GM18867 (cell line): ENCODE data around the gene SCN8A.
"Not testable (repeated sequence)": the region's sequence is repeated elsewhere in the genome, so short reads cannot be mapped to it uniquely, and the experiment has no call there.

Experiments
- ATAC-seq: cut with Tn5 transposase; IDR thresholded peaks from one replicate; pipeline ENCODE4 v1.9.1; 2021; ENCODE audit warnings: mild to moderate bottlenecking, moderate library complexity; ENCODE audit not compliant: unreplicated experiment

SCN8A gene

GRCh38 chr12:51591016-51591901 lies at the start of gene SCN8A:
TSS of gene SCN8A (plus strand) at chr12:51591233. CDS start at chr12:51662818, 71,585 bp downstream.
- ATAC-seq, result no peak

GRCh38 chr12:51546097-51546496 lies 44.9 kb upstream of the SCN8A start:
- ATAC-seq, result no peak

GRCh38 chr12:51547606-51548005 lies 43.4 kb upstream of the SCN8A start:
- ATAC-seq, result no peak

- no peak for ATAC-seq
Measured at GRCh38 chr12:51548241-51548640, 42.8 kb upstream of the SCN8A start.

- ATAC-seq, result no peak
Measured at GRCh38 chr12:51549637-51550036, 41.4 kb upstream of the SCN8A start.

GRCh38 chr12:51568271-51569032 lies 22.6 kb upstream of the SCN8A start:
- ATAC-seq, result not testable (repeated sequence)

- no peak for ATAC-seq
Measured at GRCh38 chr12:51579321-51579850, 11.6 kb upstream of the SCN8A start.

GRCh38 chr12:51589060-51589459 lies 2.0 kb upstream of the SCN8A start:
- ATAC-seq, result no peak

GRCh38 chr12:51589557-51590176 lies 1.4 kb upstream of the SCN8A start:
- ATAC-seq, result no peak

- peak; percentile 85 for ATAC-seq
Measured at GRCh38 chr12:51590347-51591015, 552 bp upstream of the SCN8A start.

- no peak for ATAC-seq
Measured at GRCh38 chr12:51592034-51592705, 1.1 kb downstream of the SCN8A start.

- ATAC-seq, result no peak
Measured at GRCh38 chr12:51593021-51593420, 2.0 kb downstream of the SCN8A start.

- ATAC-seq, result no peak
Measured at GRCh38 chr12:51593539-51593938, 2.5 kb downstream of the SCN8A start.

- no peak for ATAC-seq
Measured at GRCh38 chr12:51598156-51598555, 7.1 kb downstream of the SCN8A start.

GRCh38 chr12:51600721-51601120 lies 9.7 kb downstream of the SCN8A start:
- no peak for ATAC-seq

- ATAC-seq, result no peak
Measured at GRCh38 chr12:51601241-51601640, 10.2 kb downstream of the SCN8A start.

GRCh38 chr12:51605896-51606295 lies 14.9 kb downstream of the SCN8A start:
- not testable (repeated sequence) for ATAC-seq

GRCh38 chr12:51607197-51607596 lies 16.2 kb downstream of the SCN8A start:
- ATAC-seq, result not testable (repeated sequence)

- ATAC-seq, result no peak
Measured at GRCh38 chr12:51620448-51620847, 29.4 kb downstream of the SCN8A start.
